Upper lobe of left lung (tissue), 6 donors: Measurements from ENCODE around the gene EHMT1. TPM values are rescaled to one million over a fixed set of nuclear protein-coding genes. Genes with fewer than 3 reads are reported as not detected.
"Not testable (repeated sequence)": the region's sequence is repeated elsewhere in the genome, so short reads cannot be mapped to it uniquely, and the experiment has no call there.

Experiments
- ATAC-seq, 2 donors: fragments of 200-7000 bp; cut with Tn5 transposase; one replicate each; pipeline ENCODE4 v1.9.1; 2022; ENCODE audit warnings: mild to moderate bottlenecking in 2 of 2, moderate library complexity in 2 of 2; ENCODE audit not compliant: low FRiP score in 2 of 2
- DNase-seq, 2 donors: peaks; one replicate each; pipeline ENCODE4 v3.0.0-alpha.2; 2019 to 2020
- H3K27ac ChIP-seq, 4 donors: fragments of 200-600 bp; sonication (generic); one replicate each; pipeline ENCODE4 v1.5.1; 2016 to 2019
- H3K27me3 ChIP-seq, 4 donors: fragments of 200-600 bp; sonication (generic); one replicate each; pipeline ENCODE4 v1.5.1; 2017 to 2019
- H3K36me3 ChIP-seq, 4 donors: fragments of 200-600 bp; sonication (generic); one replicate each; pipeline ENCODE4 v1.5.1; 2016 to 2019
- H3K4me1 ChIP-seq, 4 donors: fragments of 200-600 bp; sonication (generic); one replicate each; pipeline ENCODE4 v1.5.1; 2018 to 2019
- H3K4me3 ChIP-seq, 4 donors: fragments of 200-600 bp; sonication (generic); one replicate each; pipeline ENCODE4 v1.5.1; 2017 to 2019; ENCODE audit warnings: mild to moderate bottlenecking in 2 of 4, moderate library complexity in 1 of 4
- H3K9me3 ChIP-seq, 4 donors: fragments of 200-600 bp; sonication (generic); one replicate each; pipeline ENCODE4 v1.5.1; 2018 to 2019
- CTCF ChIP-seq, 6 experiments: fragments of 450-650 bp in 4 of 6; fragments of 200-600 bp in 2 of 6; sonication (generic) in 2 of 6; IDR thresholded peaks; one replicate each; pipeline ENCODE4 v1.5.1; 2016 to 2019; ENCODE audit warnings: antibody characterized with exemption in 6 of 6
- EP300 ChIP-seq, 4 donors: sonication (generic); formaldehyde crosslinking; IDR thresholded peaks; one replicate each; pipeline ENCODE4 v1.5.1; 2017; ENCODE audit warnings: antibody characterized with exemption in 4 of 4, control low read depth in 2 of 4
- POLR2A ChIP-seq, 4 donors: fragments of 450-650 bp; IDR thresholded peaks; one replicate each; pipeline ENCODE4 v1.5.1; 2016 to 2017; ENCODE audit warnings: antibody characterized with exemption in 4 of 4, mild to moderate bottlenecking in 2 of 4
- POLR2AphosphoS5 ChIP-seq, 2 donors: sonication (generic); formaldehyde crosslinking; IDR thresholded peaks; one replicate each; pipeline ENCODE4 v1.5.1; 2017; ENCODE audit warnings: antibody characterized with exemption in 2 of 2
- WGBS, 2 donors: methylation state at CpG; one replicate each; pipeline ENCODE4 v1.1.5; 2017 to 2018; 5-methylcytosine and 5-hydroxymethylcytosine counted together
- total RNA-seq, 6 donors: library from RNA; depleted of rRNA in 4 of 6; stranded (reverse); fragments of >200 nt in 4 of 6; gene quantifications; one replicate each; pipeline versions ENCODE4 v1.1.0 to v1.2.1, GENCODE V29; 2016 to 2021
- donor health status: DM: no; HTN: no; CAD: no; lungs with moderate emphysema.
- donor health status: DM: no; HTN: yes; CAD: no; lungs with severe emphysema.

The EHMT1 gene
- total RNA-seq, 6 donors from 2014 or later: 68.0 to 183 (median 83.6) TPM

DNA sequence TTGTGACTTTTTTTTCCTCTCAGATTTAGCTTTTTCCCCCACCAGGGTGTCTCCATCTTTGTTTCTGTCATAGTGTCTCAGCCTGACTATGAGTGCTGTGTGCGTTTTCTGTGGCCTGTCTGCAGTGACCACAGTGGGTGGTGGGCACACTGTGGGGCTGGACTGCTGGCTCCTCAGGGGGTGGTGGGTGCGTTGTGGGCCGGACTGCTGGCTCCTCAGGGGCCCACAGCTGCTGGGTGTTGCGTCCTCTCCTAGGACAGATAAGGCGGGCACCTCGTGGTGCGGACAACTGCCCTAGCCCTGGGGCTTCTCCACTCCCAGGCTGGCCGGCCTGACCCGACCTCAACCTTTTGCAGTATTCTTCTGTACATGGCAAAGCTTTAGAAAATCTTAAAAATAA is 100.4 kb downstream of the EHMT1 start:
- Histone ChIP-seq H3K9me3 (no peaks in the 10 kb centered on the region), H3K27me3 (no peaks in the 10 kb centered on the region), H3K4me1 (peaks cover 4 to 12% (median 11%) of the 10 kb centered on the region in 4 donors), H3K36me3 (peaks cover 4 to 40% (median 33%) of the 10 kb centered on the region in 4 donors), H3K4me3 (no peak overlapping the region), H3K27ac (no peak overlapping the region)
- DNase-seq (no peak), ATAC-seq (peak in 1 of 2 donors; percentile 28)
- WGBS, 2 donors: 96 to 98% methylated on average over 4 to 9 of the region's 9 CpGs
- TF ChIP-seq EP300 (IDR thresholded peaks at IDR 0.05): no peak
- no peak for TF ChIP-seq POLR2A (IDR thresholded peaks at IDR 0.05)
- no peak for TF ChIP-seq CTCF (IDR thresholded peaks at IDR 0.05)
- TF ChIP-seq POLR2AphosphoS5 (IDR thresholded peaks at IDR 0.05): no peak

DNA sequence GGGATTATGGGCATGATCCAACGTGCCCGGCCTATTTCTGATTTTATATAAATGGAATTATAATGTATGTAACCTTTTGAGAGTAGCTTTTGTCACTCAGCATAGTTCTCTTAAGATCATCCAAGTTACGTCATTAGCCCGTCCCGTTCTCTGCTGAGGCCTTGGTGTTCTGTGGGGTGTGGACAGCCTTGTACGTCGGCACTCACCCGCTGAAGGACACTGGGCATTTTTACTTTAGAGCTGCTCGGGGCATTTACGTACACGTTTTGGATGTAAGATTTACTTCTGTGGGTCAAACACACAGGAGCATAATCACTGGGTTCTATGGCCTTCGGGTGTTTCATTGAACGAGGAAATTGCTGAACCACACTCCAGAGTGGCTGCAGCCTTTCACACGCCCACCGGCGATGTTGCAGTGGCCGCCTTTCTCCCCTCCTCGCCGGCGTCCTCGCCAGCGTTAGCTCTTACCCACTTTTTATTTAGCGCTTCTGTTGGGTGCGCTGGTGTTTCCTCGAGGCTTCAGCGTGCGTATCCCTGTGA is 101.8 kb downstream of the EHMT1 start:
- Histone ChIP-seq H3K36me3 (peaks cover 4 to 40% (median 35%) of the 10 kb centered on the region in 4 donors), H3K4me1 (peaks cover 4 to 18% (median 12%) of the 10 kb centered on the region in 4 donors), H3K9me3 (no peaks in the 10 kb centered on the region), H3K4me3 (no peak overlapping the region), H3K27me3 (no peaks in the 10 kb centered on the region), H3K27ac (no peak overlapping the region)
- ATAC-seq (no peak), DNase-seq (no peak)
- 90 to 94% methylated on average over 27 of the region's 27 CpGs for WGBS, 2 donors
- TF ChIP-seq EP300 (IDR thresholded peaks at IDR 0.05) (no peak), POLR2A (IDR thresholded peaks at IDR 0.05) (no peak), POLR2AphosphoS5 (IDR thresholded peaks at IDR 0.05) (no peak), CTCF (IDR thresholded peaks at IDR 0.05) (no peak)

DNA sequence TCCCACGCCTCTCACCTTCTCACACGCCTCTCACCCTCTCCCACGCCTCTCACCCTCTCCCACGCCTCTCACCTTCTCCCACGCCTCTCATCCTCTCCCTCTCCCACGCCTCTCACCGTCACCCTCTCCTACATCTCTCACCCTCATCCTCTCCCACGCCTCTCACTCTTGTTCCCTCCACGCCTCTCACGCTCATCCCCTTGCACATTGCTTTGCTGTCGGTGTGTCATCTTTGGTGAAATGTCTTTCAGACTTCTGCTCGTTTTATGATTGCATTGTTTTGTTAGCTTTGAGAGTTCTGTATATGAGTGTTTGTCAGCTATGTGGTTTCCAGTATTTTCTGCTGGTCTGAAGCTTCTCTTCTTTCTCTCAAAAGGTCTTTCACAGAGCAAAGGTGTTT is 102.7 kb downstream of the EHMT1 start:
- WGBS, 2 donors: 90% methylated on average over 10 to 12 of the region's 12 CpGs
- TF ChIP-seq POLR2AphosphoS5 (IDR thresholded peaks at IDR 0.05): no peak
- TF ChIP-seq CTCF (IDR thresholded peaks at IDR 0.05): no peak
- TF ChIP-seq EP300 (IDR thresholded peaks at IDR 0.05): no peak
- no peak for TF ChIP-seq POLR2A (IDR thresholded peaks at IDR 0.05)
- H3K4me1 ChIP-seq: peaks cover 4 to 18% (median 12%) of the 10 kb centered on the region in 4 donors
- H3K36me3 ChIP-seq: peaks cover 4 to 41% (median 34%) of the 10 kb centered on the region in 4 donors
- no peak overlapping the region for H3K4me3 ChIP-seq
- DNase-seq (no peak), ATAC-seq (no peak)
- H3K27me3 ChIP-seq: no peaks in the 10 kb centered on the region
- no peaks in the 10 kb centered on the region for H3K9me3 ChIP-seq
- no peak overlapping the region for H3K27ac ChIP-seq

DNA sequence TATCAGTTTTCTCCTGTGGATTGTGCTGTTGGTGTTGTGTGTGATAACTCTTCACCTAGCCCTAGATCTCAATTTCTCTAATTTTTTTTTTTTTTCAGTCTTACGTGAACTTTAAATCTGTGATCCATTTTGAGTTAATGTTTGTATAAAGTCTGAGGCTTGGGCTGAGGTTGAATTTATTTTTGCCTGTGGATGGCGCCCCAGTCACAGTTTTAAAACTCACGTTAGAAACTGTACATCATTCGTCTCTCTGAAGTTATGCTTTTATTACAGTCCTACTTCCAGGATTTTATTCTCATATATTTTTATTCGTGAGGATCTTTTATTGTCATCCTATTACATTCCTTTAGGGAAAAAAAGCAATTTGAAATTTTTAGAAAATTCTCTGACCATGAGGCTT is 103.1 kb downstream of the EHMT1 start:
- H3K36me3 ChIP-seq: peaks cover 3 to 41% (median 32%) of the 10 kb centered on the region in 4 donors
- no peaks in the 10 kb centered on the region for H3K9me3 ChIP-seq
- no peak overlapping the region for H3K27ac ChIP-seq
- H3K27me3 ChIP-seq: no peaks in the 10 kb centered on the region
- peaks cover 4 to 18% (median 12%) of the 10 kb centered on the region in 4 donors for H3K4me1 ChIP-seq
- 89 to 90% methylated on average over 5 of the region's 5 CpGs for WGBS, 2 donors
- no peak for TF ChIP-seq CTCF (IDR thresholded peaks at IDR 0.05)
- no peak overlapping the region for H3K4me3 ChIP-seq
- ATAC-seq (no peak), DNase-seq (no peak)

GRCh38 chr9:137722481-137722880 is 103.7 kb downstream of the EHMT1 start:
- DNase-seq: peak in 1 of 2 donors; percentile 56
- H3K36me3 ChIP-seq: peaks cover 2 to 37% (median 27%) of the 10 kb centered on the region in 4 donors
- 87 to 92% methylated on average over 6 to 7 of the region's 10 CpGs for WGBS, 2 donors
- peaks cover 4 to 18% (median 12%) of the 10 kb centered on the region in 4 donors for H3K4me1 ChIP-seq
- no peaks in the 10 kb centered on the region for H3K27me3 ChIP-seq
- peak overlapping the region in 1 of 4 donors; percentile 46 for H3K27ac ChIP-seq
- H3K4me3 ChIP-seq: no peak overlapping the region
- peak in 1 of 2 donors; percentile 23 for ATAC-seq
- no peaks in the 10 kb centered on the region for H3K9me3 ChIP-seq
- TF ChIP-seq POLR2A (IDR thresholded peaks at IDR 0.05) (no peak), POLR2AphosphoS5 (IDR thresholded peaks at IDR 0.05) (no peak), CTCF (IDR thresholded peaks at IDR 0.05) (no peak)

- H3K36me3 ChIP-seq: peaks cover 2 to 31% (median 24%) of the 10 kb centered on the region in 4 donors
- H3K9me3 ChIP-seq, H3K27me3 ChIP-seq, H3K4me3 ChIP-seq, ATAC-seq: not testable (repeated sequence)
- peak in 1 of 2 donors; percentile 56 for DNase-seq
- WGBS, 2 donors: 52 to 79% methylated on average over 3 to 8 of the region's 13 CpGs
- H3K27ac ChIP-seq: peak overlapping the region in 2 of 4 donors; percentile 34 to 65
- H3K4me1 ChIP-seq: peaks cover 4 to 18% (median 12%) of the 10 kb centered on the region in 4 donors
These were observed 104.6 kb downstream of the EHMT1 start for GRCh38 chr9:137723356-137723755.
